Measurements from ENCODE around the gene TMEM135.
"Not testable (repeated sequence)": the region's sequence is repeated elsewhere in the genome, so short reads cannot be mapped to it uniquely, and the experiment has no call there.

TMEM135 gene

DNA sequence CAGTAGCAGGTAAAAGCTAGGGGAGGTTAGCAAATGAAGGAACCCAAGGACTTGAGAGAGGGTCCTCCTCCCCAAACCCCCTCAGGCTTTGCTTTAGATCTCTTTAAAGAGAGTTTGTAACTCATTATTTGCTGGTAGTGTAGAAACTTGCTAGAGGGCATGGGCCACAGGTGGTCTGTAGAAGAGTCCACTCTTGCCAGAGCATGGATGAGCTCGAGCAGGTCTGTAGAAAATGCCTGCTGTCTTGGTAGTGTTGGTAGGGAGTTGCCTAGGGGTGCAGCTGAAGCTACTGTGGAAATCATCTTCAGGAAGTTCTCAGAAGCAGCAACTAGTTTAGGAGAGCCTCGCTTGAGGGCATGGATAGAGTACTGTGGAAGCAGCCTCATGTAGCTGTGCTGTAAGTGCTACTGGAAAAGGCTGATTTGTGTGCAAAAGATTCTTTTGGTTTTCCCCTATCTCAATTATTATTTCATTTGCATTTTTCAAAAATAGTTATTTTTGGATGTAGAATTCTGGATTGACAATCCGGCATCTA is 104.3 kb downstream of the TMEM135 start:
- H3K4me1 ChIP-seq (ENCODE audit: control insufficient read depth, insufficient read depth, low read length), result peaks cover 7% of the 10 kb centered on the region
- peaks cover 7% of the 10 kb centered on the region; the same call in 1 of the 2 replicates for H3K9me3 ChIP-seq (ENCODE audit: control insufficient read depth, insufficient read depth, low read length)
- no peak overlapping the region for H3K9ac ChIP-seq (ENCODE audit: low read depth, low read length)
- no peaks in the 10 kb centered on the region for H3K27me3 ChIP-seq (ENCODE audit: control insufficient read depth, insufficient read depth, low read length)
- H3K4me3 ChIP-seq (ENCODE audit: low read depth, low read length), result no peak overlapping the region
- no peaks in the 10 kb centered on the region for H3K36me3 ChIP-seq (ENCODE audit: control insufficient read depth, insufficient read depth, low read length)
- no peak overlapping the region for H3K27ac ChIP-seq (ENCODE audit: low read depth, low read length)

DNA sequence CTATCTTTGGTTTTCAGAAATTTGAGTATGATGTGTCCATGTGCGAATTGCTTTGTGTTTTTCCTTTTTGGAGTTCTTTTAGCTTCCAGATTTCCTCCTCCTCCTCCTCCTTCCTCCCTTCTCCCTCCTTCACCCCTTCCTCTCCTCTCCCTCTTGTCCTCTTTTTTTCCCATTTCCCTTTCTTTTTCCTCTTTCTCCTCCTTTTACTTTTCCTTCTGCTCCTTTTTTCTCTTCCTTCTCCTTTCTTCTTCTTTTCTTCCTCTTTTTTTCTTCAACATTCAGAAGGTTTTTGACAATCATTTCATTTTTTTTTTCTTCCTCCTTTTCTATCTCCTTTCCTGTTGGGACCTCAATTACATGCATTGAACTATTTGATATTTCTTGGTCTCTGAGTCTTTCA is 104.9 kb downstream of the TMEM135 start:
- Histone ChIP-seq H3K4me3 (ENCODE audit: low read depth, low read length) (no peak overlapping the region), H3K9ac (ENCODE audit: low read depth, low read length) (no peak overlapping the region), H3K4me1 (ENCODE audit: control insufficient read depth, insufficient read depth, low read length) (peaks cover 7% of the 10 kb centered on the region), H3K9me3 (ENCODE audit: control insufficient read depth, insufficient read depth, low read length) (peaks cover 7% of the 10 kb centered on the region; the same call in 1 of the 2 replicates), H3K27ac (ENCODE audit: low read depth, low read length) (no peak overlapping the region), H3K27me3 (ENCODE audit: control insufficient read depth, insufficient read depth, low read length) (no peaks in the 10 kb centered on the region), H3K36me3 (ENCODE audit: control insufficient read depth, insufficient read depth, low read length) (no peaks in the 10 kb centered on the region)

DNA sequence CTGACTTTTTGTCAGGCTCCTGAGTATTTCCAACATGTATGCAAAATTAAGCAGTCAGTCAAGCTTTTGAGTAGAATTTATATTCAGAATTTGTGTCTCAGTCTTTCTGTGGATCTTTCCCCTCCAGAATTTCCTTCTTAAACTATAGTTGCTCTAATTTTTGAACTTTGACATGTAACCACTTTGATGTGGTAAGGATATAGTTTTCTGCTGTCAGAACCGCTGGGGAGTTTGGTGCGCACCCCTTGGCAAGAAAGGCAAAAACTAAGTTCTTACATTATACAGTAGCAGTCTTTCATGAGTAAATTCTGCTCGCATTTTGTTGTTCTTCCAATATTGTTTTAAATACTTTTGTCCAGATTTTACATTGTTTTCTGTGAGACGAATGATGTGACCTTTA is 105.9 kb downstream of the TMEM135 start:
- Histone ChIP-seq H3K4me3 (ENCODE audit: low read depth, low read length) (no peak overlapping the region), H3K4me1 (ENCODE audit: control insufficient read depth, insufficient read depth, low read length) (peaks cover 11% of the 10 kb centered on the region), H3K27ac (ENCODE audit: low read depth, low read length) (no peak overlapping the region), H3K36me3 (ENCODE audit: control insufficient read depth, insufficient read depth, low read length) (no peaks in the 10 kb centered on the region), H3K27me3 (ENCODE audit: control insufficient read depth, insufficient read depth, low read length) (no peaks in the 10 kb centered on the region), H3K9ac (ENCODE audit: low read depth, low read length) (no peak overlapping the region), H3K9me3 (ENCODE audit: control insufficient read depth, insufficient read depth, low read length) (peaks cover 7% of the 10 kb centered on the region; the same call in 1 of the 2 replicates)

DNA sequence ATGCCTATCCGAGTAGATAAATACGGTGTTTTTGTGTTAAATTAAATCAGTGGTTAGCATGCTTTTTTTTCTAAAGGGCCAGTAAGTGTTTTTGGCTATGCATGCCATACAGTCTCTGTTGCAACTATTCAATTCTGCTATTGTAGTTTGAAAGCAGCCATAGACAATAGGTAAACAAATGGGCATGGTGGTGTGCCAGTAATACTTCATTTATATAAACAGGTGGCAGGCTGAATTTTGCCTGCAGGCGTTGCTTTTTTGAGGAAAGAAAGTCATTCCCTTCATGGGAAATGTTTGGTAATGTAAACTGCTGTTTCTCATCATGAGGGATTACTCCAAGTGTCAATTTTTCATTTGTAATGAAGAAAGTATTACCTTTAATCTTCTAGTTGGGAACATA is 106.5 kb downstream of the TMEM135 start:
- H3K27ac ChIP-seq (ENCODE audit: low read depth, low read length), result no peak overlapping the region
- no peaks in the 10 kb centered on the region for H3K36me3 ChIP-seq (ENCODE audit: control insufficient read depth, insufficient read depth, low read length)
- H3K9me3 ChIP-seq (ENCODE audit: control insufficient read depth, insufficient read depth, low read length), result peaks cover 5% of the 10 kb centered on the region; the same call in 1 of the 2 replicates
- no peaks in the 10 kb centered on the region for H3K27me3 ChIP-seq (ENCODE audit: control insufficient read depth, insufficient read depth, low read length)
- no peak overlapping the region for H3K4me3 ChIP-seq (ENCODE audit: low read depth, low read length)
- no peak overlapping the region for H3K9ac ChIP-seq (ENCODE audit: low read depth, low read length)
- H3K4me1 ChIP-seq (ENCODE audit: control insufficient read depth, insufficient read depth, low read length), result peaks cover 16% of the 10 kb centered on the region

DNA sequence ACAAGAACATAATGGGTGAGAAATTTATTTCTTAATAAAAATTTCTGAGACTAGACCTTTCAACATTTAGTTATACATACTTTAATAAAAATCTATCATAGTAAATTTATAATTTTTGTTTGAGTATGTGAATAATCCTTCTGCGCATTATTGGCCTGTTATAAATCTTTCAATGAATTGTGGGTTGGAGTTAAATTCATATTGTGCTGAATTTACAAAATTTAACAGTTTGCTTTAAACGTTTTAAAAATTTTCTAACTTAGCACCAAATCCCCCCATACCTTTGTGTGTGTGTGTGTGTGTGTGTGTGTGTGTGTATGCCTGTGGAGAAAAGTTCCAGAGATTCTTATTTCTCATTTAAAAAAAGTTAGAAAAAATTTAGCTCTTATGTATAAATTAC is 111.0 kb downstream of the TMEM135 start:
- no peaks in the 10 kb centered on the region for H3K36me3 ChIP-seq (ENCODE audit: control insufficient read depth, insufficient read depth, low read length)

DNA sequence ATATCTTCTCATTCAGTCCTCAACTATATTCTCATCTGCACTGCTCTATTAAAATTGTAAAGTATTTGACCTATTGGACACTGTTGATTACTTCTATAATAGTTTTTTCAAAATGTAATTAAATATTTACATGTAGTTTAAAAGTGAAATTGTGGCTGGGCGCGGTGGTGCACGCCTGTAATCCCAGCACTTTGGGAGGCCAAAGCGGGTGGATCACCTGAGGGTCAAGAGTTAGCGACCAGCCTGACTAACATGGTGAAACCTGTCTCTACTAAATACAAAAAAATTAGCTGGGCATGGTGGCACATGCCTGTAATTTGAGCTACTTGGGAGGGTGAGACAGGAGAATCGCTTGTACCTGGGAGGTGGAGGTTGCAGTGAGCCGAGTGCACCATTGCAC is 112.0 kb downstream of the TMEM135 start:
- H3K9me3 ChIP-seq (ENCODE audit: control insufficient read depth, insufficient read depth, low read length); H3K4me3 ChIP-seq (ENCODE audit: low read depth, low read length); H3K27ac ChIP-seq (ENCODE audit: low read depth, low read length); H3K36me3 ChIP-seq (ENCODE audit: control insufficient read depth, insufficient read depth, low read length); H3K27me3 ChIP-seq (ENCODE audit: control insufficient read depth, insufficient read depth, low read length); H3K9ac ChIP-seq (ENCODE audit: low read depth, low read length): not testable (repeated sequence)
- peaks cover 19% of the 10 kb centered on the region for H3K4me1 ChIP-seq (ENCODE audit: control insufficient read depth, insufficient read depth, low read length)

More for the DNA sequence above, 111.0 kb downstream of the TMEM135 start:
- Histone ChIP-seq H3K27me3 (ENCODE audit: control insufficient read depth, insufficient read depth, low read length) (no peaks in the 10 kb centered on the region), H3K4me3 (ENCODE audit: low read depth, low read length) (no peak overlapping the region), H3K9me3 (ENCODE audit: control insufficient read depth, insufficient read depth, low read length) (no peaks in the 10 kb centered on the region), H3K9ac (ENCODE audit: low read depth, low read length) (no peak overlapping the region), H3K27ac (ENCODE audit: low read depth, low read length) (no peak overlapping the region), H3K4me1 (ENCODE audit: control insufficient read depth, insufficient read depth, low read length) (peaks cover 23% of the 10 kb centered on the region)

DNA sequence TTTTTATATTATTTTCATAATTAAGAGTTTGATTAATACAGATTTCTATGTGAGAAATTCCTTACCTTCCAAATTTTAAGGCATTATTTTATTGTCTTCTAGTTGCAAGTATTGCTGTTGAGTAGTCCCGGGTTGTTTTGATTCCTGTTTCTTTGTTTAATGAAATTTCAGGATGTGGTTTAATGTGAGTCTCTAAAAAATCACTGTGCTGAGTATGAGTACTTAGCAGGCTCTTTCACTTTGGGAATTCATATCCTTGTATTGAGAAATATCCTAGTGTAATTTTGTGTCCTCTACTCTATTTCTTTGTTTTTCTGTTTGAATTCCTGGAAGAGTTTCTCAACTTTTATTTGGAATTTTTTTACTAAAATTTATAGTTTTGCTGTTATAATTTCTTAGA is 113.2 kb downstream of the TMEM135 start:
- Histone ChIP-seq H3K27me3 (ENCODE audit: control insufficient read depth, insufficient read depth, low read length) (no peaks in the 10 kb centered on the region), H3K4me1 (ENCODE audit: control insufficient read depth, insufficient read depth, low read length) (peaks cover 24% of the 10 kb centered on the region), H3K27ac (ENCODE audit: low read depth, low read length) (no peak overlapping the region), H3K9ac (ENCODE audit: low read depth, low read length) (no peak overlapping the region), H3K4me3 (ENCODE audit: low read depth, low read length) (no peak overlapping the region), H3K9me3 (ENCODE audit: control insufficient read depth, insufficient read depth, low read length) (no peaks in the 10 kb centered on the region), H3K36me3 (ENCODE audit: control insufficient read depth, insufficient read depth, low read length) (no peaks in the 10 kb centered on the region)

DNA sequence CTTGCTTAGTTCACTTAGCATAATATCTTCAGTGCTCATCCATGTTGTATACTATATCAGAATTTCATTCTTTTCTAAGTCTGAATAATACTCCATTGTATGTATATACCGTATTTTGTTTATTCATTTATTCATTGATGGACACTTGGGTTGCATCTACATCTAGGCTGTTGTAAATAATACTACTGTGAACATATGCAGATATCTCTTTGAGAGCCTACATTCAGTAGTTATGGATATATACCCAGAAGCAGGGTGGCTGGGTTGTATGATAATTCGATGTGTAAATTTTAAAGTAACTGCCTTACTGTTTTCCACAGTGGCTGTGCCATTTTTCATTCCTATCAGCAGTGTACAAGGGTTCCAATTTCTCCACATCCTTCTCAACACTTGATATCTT is 116.5 kb downstream of the TMEM135 start:
- peaks cover 15% of the 10 kb centered on the region for H3K4me1 ChIP-seq (ENCODE audit: control insufficient read depth, insufficient read depth, low read length)
- no peaks in the 10 kb centered on the region for H3K27me3 ChIP-seq (ENCODE audit: control insufficient read depth, insufficient read depth, low read length)
- no peaks in the 10 kb centered on the region for H3K36me3 ChIP-seq (ENCODE audit: control insufficient read depth, insufficient read depth, low read length)
- H3K9me3 ChIP-seq (ENCODE audit: control insufficient read depth, insufficient read depth, low read length), result no peaks in the 10 kb centered on the region
- no peak overlapping the region for H3K27ac ChIP-seq (ENCODE audit: low read depth, low read length)
- H3K4me3 ChIP-seq (ENCODE audit: low read depth, low read length), result no peak overlapping the region
- H3K9ac ChIP-seq (ENCODE audit: low read depth, low read length), result no peak overlapping the region

DNA sequence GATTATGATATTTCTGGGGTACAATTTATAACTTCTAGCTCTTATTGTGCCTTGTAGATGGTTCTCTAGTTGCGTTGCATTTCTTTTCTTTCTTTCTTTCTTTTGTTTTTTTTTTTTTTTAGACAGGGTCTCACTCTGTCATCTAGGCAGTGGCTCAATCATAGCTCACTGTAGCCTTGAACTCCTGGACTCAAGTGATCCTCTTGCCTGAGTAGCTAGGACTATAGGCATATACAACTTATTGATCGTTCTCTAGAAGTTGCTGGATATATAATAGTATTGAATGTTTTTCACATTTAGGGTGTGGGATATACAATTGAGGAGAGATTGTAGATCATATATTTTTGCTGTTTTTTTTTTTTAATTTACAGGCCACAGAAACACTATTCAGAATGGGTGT is 119.2 kb downstream of the TMEM135 start:
- Histone ChIP-seq H3K4me3 (ENCODE audit: low read depth, low read length) (no peak overlapping the region), H3K9ac (ENCODE audit: low read depth, low read length) (no peak overlapping the region), H3K4me1 (ENCODE audit: control insufficient read depth, insufficient read depth, low read length) (peaks cover 6% of the 10 kb centered on the region), H3K27ac (ENCODE audit: low read depth, low read length) (no peak overlapping the region), H3K9me3 (ENCODE audit: control insufficient read depth, insufficient read depth, low read length) (no peaks in the 10 kb centered on the region), H3K27me3 (ENCODE audit: control insufficient read depth, insufficient read depth, low read length) (no peaks in the 10 kb centered on the region), H3K36me3 (ENCODE audit: control insufficient read depth, insufficient read depth, low read length) (no peaks in the 10 kb centered on the region)

DNA sequence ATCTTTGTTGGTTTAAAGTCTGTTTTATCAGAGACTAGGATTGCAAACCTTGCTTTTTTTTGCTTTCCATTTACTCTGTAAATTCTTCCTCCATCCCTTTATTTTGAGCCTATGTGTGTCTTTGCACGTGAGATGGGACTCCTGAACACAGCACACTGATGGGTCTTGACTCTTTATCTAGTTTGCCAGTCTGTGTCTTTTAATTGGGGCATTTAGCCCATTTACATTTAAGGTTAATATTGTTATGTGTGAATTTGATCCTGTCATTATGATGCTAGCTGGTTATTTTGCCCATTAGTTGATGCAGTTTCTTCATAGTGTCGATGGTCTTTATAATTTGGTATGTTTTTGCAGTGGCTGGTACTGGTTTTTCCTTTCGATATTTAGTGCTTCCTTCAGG is 131.3 kb downstream of the TMEM135 start:
- not testable (repeated sequence) for H3K4me1 ChIP-seq (ENCODE audit: control insufficient read depth, insufficient read depth, low read length); H3K9me3 ChIP-seq (ENCODE audit: control insufficient read depth, insufficient read depth, low read length); H3K27me3 ChIP-seq (ENCODE audit: control insufficient read depth, insufficient read depth, low read length); H3K9ac ChIP-seq (ENCODE audit: low read depth, low read length); H3K27ac ChIP-seq (ENCODE audit: low read depth, low read length); H3K36me3 ChIP-seq (ENCODE audit: control insufficient read depth, insufficient read depth, low read length); H3K4me3 ChIP-seq (ENCODE audit: low read depth, low read length)

DNA sequence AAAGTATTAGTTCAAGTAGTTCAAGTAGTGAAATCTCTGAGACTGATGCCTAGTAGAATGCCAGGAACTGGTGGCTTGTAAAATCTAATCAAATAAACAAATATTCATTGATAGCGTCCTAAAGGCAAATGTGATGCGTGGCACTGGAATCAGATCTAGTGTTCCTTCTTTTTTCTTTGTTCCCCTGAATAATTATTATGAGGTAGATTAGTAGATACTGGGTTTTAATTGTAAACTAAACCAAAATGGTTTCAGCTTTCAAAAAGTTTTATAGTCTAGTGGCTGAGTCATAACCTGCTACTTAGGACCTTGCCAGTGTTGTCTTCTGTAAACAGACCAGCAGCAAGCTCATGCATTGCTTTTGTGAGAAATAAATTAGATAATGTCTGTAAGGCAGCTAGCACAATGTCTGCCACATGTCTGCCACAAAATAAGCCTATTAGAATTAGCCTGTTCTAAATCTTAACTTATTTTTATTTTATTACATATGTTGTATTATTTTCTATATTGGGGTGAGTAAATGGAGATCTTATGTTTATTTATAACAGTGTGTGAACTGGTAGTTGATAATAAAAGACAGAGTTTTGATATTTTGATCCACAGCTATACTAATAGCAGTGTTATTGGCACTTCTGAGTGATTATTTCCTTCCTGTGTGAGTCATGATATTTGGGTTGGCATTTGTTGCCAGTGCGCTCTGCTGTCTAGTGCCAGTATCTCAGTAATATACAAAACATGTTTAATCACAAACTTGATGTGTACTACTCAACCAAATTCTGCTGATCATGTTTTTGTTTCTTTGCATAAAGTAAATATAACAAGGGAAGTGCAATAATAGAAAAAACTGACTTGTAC is 135.7 kb downstream of the TMEM135 start:
- Histone ChIP-seq H3K36me3 (ENCODE audit: control insufficient read depth, insufficient read depth, low read length) (no peaks in the 10 kb centered on the region), H3K27ac (ENCODE audit: low read depth, low read length) (no peak overlapping the region), H3K9me3 (ENCODE audit: control insufficient read depth, insufficient read depth, low read length) (no peaks in the 10 kb centered on the region), H3K27me3 (ENCODE audit: control insufficient read depth, insufficient read depth, low read length) (no peaks in the 10 kb centered on the region), H3K9ac (ENCODE audit: low read depth, low read length) (no peak overlapping the region), H3K4me3 (ENCODE audit: low read depth, low read length) (no peak overlapping the region), H3K4me1 (ENCODE audit: control insufficient read depth, insufficient read depth, low read length) (peaks cover 9% of the 10 kb centered on the region)
